Neuronal stem cell (in vitro differentiated cells): ENCODE results near the gene P2RY12.
"Not testable (repeated sequence)": the region's sequence is repeated elsewhere in the genome, so short reads cannot be mapped to it uniquely, and the experiment has no call there.

ENCODE experiments used
- DNase-seq: peaks from one replicate; pipeline ENCODE4 v3.0.0-alpha.2; 2013; ENCODE audit warnings: low spot score
- H2AFZ ChIP-seq: one replicate; pipeline ENCODE4 v1.6.1; 2013; ENCODE audit warnings: mild to moderate bottlenecking, low read length, inconsistent platforms
- H2AK5ac ChIP-seq: 2 replicates; pipeline ENCODE4 v1.6.1; 2013; ENCODE audit warnings: low read depth, mild to moderate bottlenecking, inconsistent platforms, low read length, moderate library complexity, mixed read lengths
- H2BK120ac ChIP-seq: 2 replicates; pipeline ENCODE4 v1.6.1; 2013; ENCODE audit warnings: low read depth, mild to moderate bottlenecking, inconsistent platforms, low read length, moderate library complexity, mixed read lengths
- H2BK12ac ChIP-seq: one replicate; pipeline ENCODE4 v1.6.1; 2013; ENCODE audit warnings: low read length, inconsistent platforms
- H2BK15ac ChIP-seq: 2 replicates; pipeline ENCODE4 v1.6.1; 2013; ENCODE audit warnings: mild to moderate bottlenecking, low read length, inconsistent platforms, mixed read lengths
- H2BK5ac ChIP-seq: one replicate; pipeline ENCODE4 v1.6.1; 2013; ENCODE audit warnings: inconsistent platforms, mild to moderate bottlenecking, low read length, moderate library complexity
- H3K14ac ChIP-seq: one replicate; pipeline ENCODE4 v1.6.1; 2013; ENCODE audit warnings: low read length, inconsistent platforms
- H3K18ac ChIP-seq: 2 replicates; pipeline ENCODE4 v1.6.1; 2013; ENCODE audit warnings: low read length, inconsistent platforms
- H3K23ac ChIP-seq: 2 replicates; pipeline ENCODE4 v1.6.1; 2013; ENCODE audit warnings: low read depth, mild to moderate bottlenecking, mixed read lengths, low read length, inconsistent platforms; ENCODE audit not compliant: poor library complexity
- H3K27ac ChIP-seq: replicated peaks from 3 replicates; pipeline ENCODE4 v1.5.1; 2013; ENCODE audit warnings: low read length, inconsistent platforms
- H3K27me3 ChIP-seq, 3 experiments: 2 replicates each; pipeline ENCODE4 v1.6.1; 2013; ENCODE audit warnings: low read length in 3 of 3, mild to moderate bottlenecking in 2 of 3, inconsistent platforms in 1 of 3, low read depth in 1 of 3, mixed read lengths in 1 of 3, moderate library complexity in 1 of 3; ENCODE audit not compliant: control insufficient read depth in 3 of 3, insufficient read depth in 3 of 3
- H3K36me3 ChIP-seq, 2 donors: replicated peaks in 1 of 2; 2 replicates each; pipeline ENCODE4 v1.6.1; 2013; ENCODE audit warnings: low read length in 2 of 2; ENCODE audit not compliant: control insufficient read depth in 2 of 2, insufficient read depth in 2 of 2
- H3K4ac ChIP-seq: 2 replicates; pipeline ENCODE4 v1.6.1; 2013; ENCODE audit warnings: inconsistent platforms, mild to moderate bottlenecking, low read length, moderate library complexity
- H3K4me1 ChIP-seq, 2 donors: 1 replicate in 1 of 2; 2 replicates in 1 of 2; pipeline ENCODE4 v1.6.1; 2013; ENCODE audit warnings: low read length in 2 of 2, low read depth in 1 of 2; ENCODE audit not compliant: control insufficient read depth in 2 of 2, insufficient read depth in 1 of 2
- H3K4me2 ChIP-seq: one replicate; pipeline ENCODE4 v1.6.1; 2013; ENCODE audit warnings: mild to moderate bottlenecking, low read length, inconsistent platforms; ENCODE audit not compliant: insufficient read depth, poor library complexity, severe bottlenecking
- H3K4me3 ChIP-seq, 2 donors: 2 replicates each; pipeline ENCODE4 v1.5.1; 2013; ENCODE audit warnings: low read length in 2 of 2, mild to moderate bottlenecking in 2 of 2, inconsistent platforms in 1 of 2, moderate library complexity in 1 of 2
- H3K79me1 ChIP-seq: one replicate; pipeline ENCODE4 v1.6.1; 2013; ENCODE audit warnings: low read depth, mild to moderate bottlenecking, inconsistent platforms, low read length, moderate library complexity
- H3K9ac ChIP-seq: one replicate; pipeline ENCODE4 v1.6.1; 2013; ENCODE audit warnings: mild to moderate bottlenecking, low read depth, low read length, inconsistent platforms; ENCODE audit not compliant: poor library complexity
- H3K9me3 ChIP-seq, 2 donors: replicated peaks in 1 of 2; 2 replicates each; pipeline versions ENCODE3 to v1.6.1; 2013; ENCODE audit warnings: low read length in 2 of 2, mild to moderate bottlenecking in 2 of 2, inconsistent platforms in 1 of 2, low read depth in 1 of 2, mixed read lengths in 1 of 2, moderate library complexity in 1 of 2; ENCODE audit not compliant: control insufficient read depth in 2 of 2, insufficient read depth in 1 of 2
- H4K8ac ChIP-seq: one replicate; pipeline ENCODE4 v1.6.1; 2013; ENCODE audit warnings: low read depth, mild to moderate bottlenecking, inconsistent platforms, low read length, moderate library complexity
- H4K91ac ChIP-seq: one replicate; pipeline ENCODE4 v1.6.1; 2013; ENCODE audit warnings: low read length, low read depth, mild to moderate bottlenecking, inconsistent platforms; ENCODE audit not compliant: poor library complexity
- WGBS, 2 donors: extraction: QIAGEN DNeasy Blood & Tissue Kit; methylation state at CpG; one replicate each; pipeline ENCODE4 v1.1.7; 2013; ENCODE audit warnings: missing lambda C conversion rate in 2 of 2, mixed read lengths in 1 of 2; ENCODE audit not compliant: insufficient read length in 2 of 2, insufficient replicate concordance in 1 of 2; ENCODE audit errors: extremely low coverage in 2 of 2; 5-methylcytosine and 5-hydroxymethylcytosine counted together

The P2RY12 gene

DNA sequence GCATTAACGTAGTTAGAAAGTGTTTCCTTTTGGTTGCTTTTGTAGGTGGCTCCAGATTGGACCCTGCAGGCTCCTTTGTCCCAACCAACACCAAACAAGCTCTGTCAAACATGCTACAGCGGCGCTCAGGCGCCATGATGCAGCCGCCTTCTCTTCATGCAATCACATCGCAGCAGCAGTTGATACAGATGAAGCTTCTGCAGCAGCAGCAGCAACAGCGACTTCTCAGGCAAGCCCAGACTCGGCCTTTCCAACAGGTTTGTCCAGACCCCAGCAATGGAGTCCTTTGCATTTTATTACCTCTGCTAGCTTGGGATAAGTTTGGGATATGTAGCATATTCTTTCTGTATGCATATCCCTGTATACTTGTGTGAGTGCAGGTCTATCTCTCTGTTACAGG lies 10.1 kb upstream of the P2RY12 start:
- Histone ChIP-seq H3K27ac (no peak overlapping the region), H3K79me1 (no peaks in the 10 kb centered on the region), H3K23ac (no peak overlapping the region), H3K4me3 (no peak overlapping the region), H2BK15ac (no peak overlapping the region), H3K14ac (no peak overlapping the region), H2BK12ac (no peak overlapping the region), H2AFZ (no peak overlapping the region), H2BK120ac (no peak overlapping the region), H3K9me3 (no peaks in the 10 kb centered on the region), H3K4me2 (no peak overlapping the region), H4K91ac (no peak overlapping the region), H4K8ac (no peak overlapping the region), H2AK5ac (no peak overlapping the region), H2BK5ac (no peak overlapping the region), H3K4me1 (no peaks in the 10 kb centered on the region), H3K36me3 (peaks cover 4 to 5% of the 10 kb centered on the region in 2 donors), H3K9ac (no peak overlapping the region), H3K27me3 (no peaks in the 10 kb centered on the region), H3K4ac (no peak overlapping the region), H3K18ac (no peak overlapping the region)
- DNase-seq: no peak
- no CpG with 5 or more reads among the region's 8 CpGs for WGBS, 2 donors

DNA sequence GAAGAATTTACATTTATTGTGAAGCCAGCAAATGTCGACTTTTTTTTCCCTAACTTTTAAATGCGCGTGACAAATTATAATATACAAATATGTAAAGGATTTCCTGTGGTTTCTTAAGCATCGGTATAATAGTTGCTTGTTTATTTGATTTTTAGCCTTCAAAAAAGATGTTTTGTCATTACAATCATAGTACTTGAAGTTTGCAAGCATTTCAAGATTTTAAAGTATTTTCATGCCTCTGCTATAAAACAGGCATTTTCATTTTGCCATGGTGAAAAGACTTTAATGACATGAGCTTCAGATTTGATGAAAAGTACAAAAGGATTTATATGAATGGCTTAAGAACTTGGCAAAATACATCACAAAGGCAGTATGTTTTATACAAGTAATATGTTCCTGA lies 9.4 kb upstream of the P2RY12 start:
- Histone ChIP-seq H3K4me1 (no peaks in the 10 kb centered on the region), H2BK120ac (no peak overlapping the region), H3K14ac (no peak overlapping the region), H4K91ac (no peak overlapping the region), H2BK15ac (no peak overlapping the region), H3K23ac (no peak overlapping the region), H3K4ac (no peak overlapping the region), H4K8ac (no peak overlapping the region), H2AFZ (no peak overlapping the region), H2AK5ac (no peak overlapping the region), H3K18ac (no peak overlapping the region), H3K4me3 (no peak overlapping the region), H2BK12ac (no peak overlapping the region), H3K4me2 (no peak overlapping the region), H3K36me3 (peaks cover 4 to 5% of the 10 kb centered on the region in 2 donors), H3K9ac (no peak overlapping the region), H2BK5ac (no peak overlapping the region), H3K9me3 (no peaks in the 10 kb centered on the region), H3K27ac (no peak overlapping the region), H3K27me3 (no peaks in the 10 kb centered on the region), H3K79me1 (no peaks in the 10 kb centered on the region)
- no peak for DNase-seq
- no CpG with 5 or more reads among the region's 4 CpGs for WGBS, 2 donors

DNA sequence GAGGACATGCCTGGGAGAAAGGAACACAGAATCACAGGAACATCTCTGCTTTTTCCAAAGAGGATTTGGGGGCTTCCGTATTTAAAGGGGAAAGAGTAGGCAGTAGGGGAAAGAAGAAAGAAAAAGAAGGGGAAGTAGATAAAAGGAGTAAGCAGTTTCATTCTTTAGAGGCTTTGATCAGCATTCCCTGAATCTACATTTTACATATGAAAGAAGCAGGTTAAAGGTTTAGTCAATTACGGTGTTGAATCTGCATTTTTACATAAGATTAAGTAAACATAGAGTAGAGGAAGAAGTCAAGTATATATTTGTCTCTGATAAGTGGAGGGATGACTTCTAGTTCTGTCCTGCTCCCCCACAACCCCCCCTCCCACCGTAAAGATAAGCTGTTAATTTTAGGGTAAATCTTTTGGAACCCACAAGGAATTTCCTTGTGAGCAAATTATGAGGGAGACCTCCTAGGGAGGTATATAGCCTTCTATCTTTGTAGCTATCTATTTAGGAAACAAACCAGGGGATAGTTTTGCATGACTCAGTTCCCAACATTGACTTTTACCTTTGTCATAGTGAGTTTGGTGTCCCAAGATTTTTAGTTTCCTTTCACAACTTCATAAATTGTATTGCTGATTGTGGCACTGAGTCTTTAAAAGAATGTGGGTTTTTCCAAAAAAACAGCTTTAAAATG lies 8.7 kb upstream of the P2RY12 start:
- Histone ChIP-seq H3K9me3 (no peaks in the 10 kb centered on the region), H2BK5ac (no peak overlapping the region), H3K4me2 (no peak overlapping the region), H3K36me3 (peaks cover 4 to 5% of the 10 kb centered on the region in 2 donors), H4K91ac (no peak overlapping the region), H4K8ac (no peak overlapping the region), H2BK12ac (no peak overlapping the region), H3K27me3 (no peaks in the 10 kb centered on the region), H2AFZ (no peak overlapping the region), H2BK120ac (no peak overlapping the region), H3K79me1 (no peaks in the 10 kb centered on the region), H2BK15ac (no peak overlapping the region), H3K4me1 (no peaks in the 10 kb centered on the region), H3K4ac (no peak overlapping the region), H3K18ac (no peak overlapping the region), H3K9ac (no peak overlapping the region), H3K4me3 (no peak overlapping the region), H3K14ac (no peak overlapping the region), H3K27ac (no peak overlapping the region), H3K23ac (no peak overlapping the region), H2AK5ac (no peak overlapping the region)
- no peak for DNase-seq
- WGBS, 2 donors: no CpG with 5 or more reads among the region's 3 CpGs

DNA sequence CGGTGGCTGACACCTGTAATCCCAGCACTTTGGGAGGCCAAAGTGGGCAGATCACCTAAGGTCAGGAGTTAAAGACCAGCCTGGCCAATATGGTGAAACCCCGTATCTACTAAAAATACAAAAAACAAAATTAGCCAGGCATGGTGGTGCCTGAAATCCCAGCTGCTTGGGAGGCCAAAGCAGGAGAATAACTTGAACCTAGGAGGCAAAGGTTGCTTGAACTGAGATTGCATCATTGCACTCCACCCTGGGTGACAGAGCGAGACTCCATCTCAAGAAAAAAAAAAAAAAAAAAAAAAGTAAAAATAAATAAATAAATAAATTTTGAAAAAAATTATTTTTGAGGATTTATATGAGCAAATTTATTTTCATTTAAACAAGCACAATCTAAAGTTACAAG lies 7.6 kb upstream of the P2RY12 start:
- not testable (repeated sequence) for H2BK15ac ChIP-seq, H4K8ac ChIP-seq, H3K9me3 ChIP-seq, DNase-seq, H3K4ac ChIP-seq, H3K27me3 ChIP-seq, H4K91ac ChIP-seq, H3K4me2 ChIP-seq, H2BK5ac ChIP-seq, H3K23ac ChIP-seq, H2AK5ac ChIP-seq, H3K79me1 ChIP-seq, H3K4me1 ChIP-seq, H2AFZ ChIP-seq, H3K14ac ChIP-seq, H3K27ac ChIP-seq, H2BK12ac ChIP-seq, H2BK120ac ChIP-seq, H3K18ac ChIP-seq, H3K9ac ChIP-seq, H3K4me3 ChIP-seq
- WGBS, 2 donors: no CpG with 5 or more reads among the region's 3 CpGs
- H3K36me3 ChIP-seq: peaks cover 9 to 11% of the 10 kb centered on the region in 2 donors
